ENCODE measurements around the gene PDF.
"Not testable (repeated sequence)": the region's sequence is repeated elsewhere in the genome, so short reads cannot be mapped to it uniquely, and the experiment has no call there.

PDF gene

GRCh38 chr16:69298261-69298660 is 32.1 kb downstream of the PDF start:
- H3K9me2 ChIP-seq (replicated peaks; ENCODE audit: low read depth, low read length): no peaks in the 10 kb centered on the region
- H2AFZ ChIP-seq (ENCODE audit: low read length): no peak overlapping the region
- no peak overlapping the region for H3K9ac ChIP-seq (ENCODE audit: low read depth, low read length, poor library complexity, severe bottlenecking)
- no peak for TF ChIP-seq EZH2phosphoT487 (IDR thresholded peaks at IDR 0.05; ENCODE audit: borderline replicate concordance)
- no peak for TF ChIP-seq CTCF (conservative IDR thresholded peaks at IDR 0.05; ENCODE audit: low read length)
- H3K9me3 ChIP-seq (ENCODE audit: insufficient read depth, low read depth, low read length): no peaks in the 10 kb centered on the region
- no peaks in the 10 kb centered on the region for H3K79me2 ChIP-seq (ENCODE audit: insufficient read depth, low read length)
- H3K4me3 ChIP-seq (ENCODE audit: low read length, poor library complexity, severe bottlenecking): no peak overlapping the region
- H3K27me3 ChIP-seq (ENCODE audit: insufficient read depth, low read length, poor library complexity, severe bottlenecking): no peaks in the 10 kb centered on the region
- H4K20me1 ChIP-seq (ENCODE audit: insufficient read depth, low read length, poor library complexity, severe bottlenecking): no peaks in the 10 kb centered on the region
- peaks cover 7% of the 10 kb centered on the region; the same call in 1 of the 2 replicates for H3K36me3 ChIP-seq (ENCODE audit: insufficient read depth, low read length)
- H3F3A ChIP-seq (ENCODE audit: low read depth): no peaks in the 10 kb centered on the region
- no peak overlapping the region for H3K4me2 ChIP-seq (ENCODE audit: low read depth, low read length, poor library complexity, severe bottlenecking)
- H3K4me1 ChIP-seq (ENCODE audit: insufficient read depth, low read length, poor library complexity, severe bottlenecking): no peaks in the 10 kb centered on the region

- H3K4me1 ChIP-seq (ENCODE audit: insufficient read depth, low read length, poor library complexity, severe bottlenecking); H2AFZ ChIP-seq (ENCODE audit: low read length); H3K4me2 ChIP-seq (ENCODE audit: low read depth, low read length, poor library complexity, severe bottlenecking); H3K9me3 ChIP-seq (ENCODE audit: insufficient read depth, low read depth, low read length); H3K9ac ChIP-seq (ENCODE audit: low read depth, low read length, poor library complexity, severe bottlenecking); H3F3A ChIP-seq (ENCODE audit: low read depth); H3K9me2 ChIP-seq (replicated peaks; ENCODE audit: low read depth, low read length); H3K79me2 ChIP-seq (ENCODE audit: insufficient read depth, low read length); H3K4me3 ChIP-seq (ENCODE audit: low read length, poor library complexity, severe bottlenecking); H3K27me3 ChIP-seq (ENCODE audit: insufficient read depth, low read length, poor library complexity, severe bottlenecking); H4K20me1 ChIP-seq (ENCODE audit: insufficient read depth, low read length, poor library complexity, severe bottlenecking); H3K36me3 ChIP-seq (ENCODE audit: insufficient read depth, low read length): not testable (repeated sequence)
These were observed 33.6 kb downstream of the PDF start for GRCh38 chr16:69296771-69297170.

DNA sequence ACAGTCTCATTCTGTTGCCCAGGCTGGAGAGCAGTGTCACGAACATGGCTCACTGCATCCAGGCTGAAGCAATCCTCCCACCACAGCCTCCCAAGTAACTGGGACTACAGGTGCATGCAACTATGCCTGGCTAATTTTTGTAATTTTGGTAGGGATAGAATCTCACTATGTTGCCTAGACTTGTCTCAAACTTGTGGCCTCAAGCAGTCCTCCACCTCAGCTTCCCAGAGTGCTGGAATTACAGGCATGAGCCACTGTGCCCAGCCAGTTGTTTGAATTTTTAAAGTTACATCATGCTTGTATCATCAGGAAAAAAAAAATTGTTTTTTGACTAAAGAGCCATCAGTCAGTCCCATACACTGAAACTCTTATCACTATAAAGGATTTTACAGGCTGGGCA is 36.3 kb downstream of the PDF start:
- Histone ChIP-seq H3F3A (ENCODE audit: low read depth) (no peaks in the 10 kb centered on the region), H3K36me3 (ENCODE audit: insufficient read depth, low read length) (no peaks in the 10 kb centered on the region), H3K9me2 (replicated peaks; ENCODE audit: low read depth, low read length) (no peaks in the 10 kb centered on the region), H3K9me3 (ENCODE audit: insufficient read depth, low read depth, low read length) (no peaks in the 10 kb centered on the region), H3K27me3 (ENCODE audit: insufficient read depth, low read length, poor library complexity, severe bottlenecking) (no peaks in the 10 kb centered on the region), H3K9ac (ENCODE audit: low read depth, low read length, poor library complexity, severe bottlenecking) (no peak overlapping the region), H3K4me3 (ENCODE audit: low read length, poor library complexity, severe bottlenecking) (no peak overlapping the region), H3K79me2 (ENCODE audit: insufficient read depth, low read length) (no peaks in the 10 kb centered on the region), H2AFZ (ENCODE audit: low read length) (no peak overlapping the region), H3K4me2 (ENCODE audit: low read depth, low read length, poor library complexity, severe bottlenecking) (no peak overlapping the region), H4K20me1 (ENCODE audit: insufficient read depth, low read length, poor library complexity, severe bottlenecking) (no peaks in the 10 kb centered on the region), H3K4me1 (ENCODE audit: insufficient read depth, low read length, poor library complexity, severe bottlenecking) (no peaks in the 10 kb centered on the region)
- TF ChIP-seq EZH2phosphoT487 (IDR thresholded peaks at IDR 0.05; ENCODE audit: borderline replicate concordance) (no peak), CTCF (conservative IDR thresholded peaks at IDR 0.05; ENCODE audit: low read length) (no peak)

GRCh38 chr16:69293401-69293800 is 37.0 kb downstream of the PDF start:
- Histone ChIP-seq H4K20me1 (ENCODE audit: insufficient read depth, low read length, poor library complexity, severe bottlenecking) (no peaks in the 10 kb centered on the region), H3K36me3 (ENCODE audit: insufficient read depth, low read length) (no peaks in the 10 kb centered on the region), H2AFZ (ENCODE audit: low read length) (no peak overlapping the region), H3K27me3 (ENCODE audit: insufficient read depth, low read length, poor library complexity, severe bottlenecking) (no peaks in the 10 kb centered on the region), H3K4me2 (ENCODE audit: low read depth, low read length, poor library complexity, severe bottlenecking) (no peak overlapping the region), H3K4me1 (ENCODE audit: insufficient read depth, low read length, poor library complexity, severe bottlenecking) (no peaks in the 10 kb centered on the region), H3F3A (ENCODE audit: low read depth) (no peaks in the 10 kb centered on the region), H3K4me3 (ENCODE audit: low read length, poor library complexity, severe bottlenecking) (no peak overlapping the region), H3K9ac (ENCODE audit: low read depth, low read length, poor library complexity, severe bottlenecking) (no peak overlapping the region), H3K9me3 (ENCODE audit: insufficient read depth, low read depth, low read length) (no peaks in the 10 kb centered on the region), H3K9me2 (replicated peaks; ENCODE audit: low read depth, low read length) (no peaks in the 10 kb centered on the region), H3K79me2 (ENCODE audit: insufficient read depth, low read length) (no peaks in the 10 kb centered on the region)
- TF ChIP-seq CTCF (conservative IDR thresholded peaks at IDR 0.05; ENCODE audit: low read length) (no peak), EZH2phosphoT487 (IDR thresholded peaks at IDR 0.05; ENCODE audit: borderline replicate concordance) (no peak)

GRCh38 chr16:69291657-69292056 is 38.7 kb downstream of the PDF start:
- H2AFZ ChIP-seq (ENCODE audit: low read length); H3K9me2 ChIP-seq (replicated peaks; ENCODE audit: low read depth, low read length); H3K4me2 ChIP-seq (ENCODE audit: low read depth, low read length, poor library complexity, severe bottlenecking); H3K9ac ChIP-seq (ENCODE audit: low read depth, low read length, poor library complexity, severe bottlenecking); H3F3A ChIP-seq (ENCODE audit: low read depth); H3K9me3 ChIP-seq (ENCODE audit: insufficient read depth, low read depth, low read length); H3K4me1 ChIP-seq (ENCODE audit: insufficient read depth, low read length, poor library complexity, severe bottlenecking); H3K4me3 ChIP-seq (ENCODE audit: low read length, poor library complexity, severe bottlenecking); H3K36me3 ChIP-seq (ENCODE audit: insufficient read depth, low read length); H3K27me3 ChIP-seq (ENCODE audit: insufficient read depth, low read length, poor library complexity, severe bottlenecking); H3K79me2 ChIP-seq (ENCODE audit: insufficient read depth, low read length); H4K20me1 ChIP-seq (ENCODE audit: insufficient read depth, low read length, poor library complexity, severe bottlenecking): not testable (repeated sequence)

All from Loucy (cell line).